ENCODE measurements around the gene MYT1. TPM values are rescaled to one million over a fixed set of nuclear protein-coding genes. Genes with fewer than 3 reads are reported as not detected.

MYT1 gene
- polyA plus RNA-seq, 1 donor: 0.13 TPM

DNA sequence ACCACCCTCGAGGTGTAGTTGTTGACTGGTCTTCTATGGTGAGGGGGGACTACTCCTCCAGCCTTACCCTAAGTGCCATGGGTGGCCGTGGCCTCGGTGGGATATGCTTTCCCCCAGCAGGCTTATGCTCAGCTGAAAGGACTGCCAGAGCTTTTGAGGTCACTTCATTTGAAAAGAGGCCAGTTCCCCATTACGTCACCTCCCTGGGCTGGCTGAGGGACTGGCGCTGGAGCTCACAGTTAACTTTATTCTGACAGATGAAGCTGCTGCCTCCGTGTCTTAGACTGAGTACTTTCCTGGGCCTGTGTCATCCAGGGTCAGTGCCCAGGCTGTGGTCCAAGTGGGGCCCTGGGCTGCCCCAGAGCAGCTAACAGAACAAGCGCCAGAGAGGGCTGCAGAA, 48.5 kb downstream of the MYT1 start:
- peak; percentile 54 for DNase-seq (ENCODE audit: low read depth)

GRCh38 chr20:64214113-64214512, 49.9 kb downstream of the MYT1 start:
- no peak for DNase-seq (ENCODE audit: low read depth)

GRCh38 chr20:64214952-64215351, 50.7 kb downstream of the MYT1 start:
- DNase-seq (ENCODE audit: low read depth): no peak

- no peak for DNase-seq (ENCODE audit: low read depth)
Measured at GRCh38 chr20:64216036-64216435, 51.8 kb downstream of the MYT1 start.

DNA sequence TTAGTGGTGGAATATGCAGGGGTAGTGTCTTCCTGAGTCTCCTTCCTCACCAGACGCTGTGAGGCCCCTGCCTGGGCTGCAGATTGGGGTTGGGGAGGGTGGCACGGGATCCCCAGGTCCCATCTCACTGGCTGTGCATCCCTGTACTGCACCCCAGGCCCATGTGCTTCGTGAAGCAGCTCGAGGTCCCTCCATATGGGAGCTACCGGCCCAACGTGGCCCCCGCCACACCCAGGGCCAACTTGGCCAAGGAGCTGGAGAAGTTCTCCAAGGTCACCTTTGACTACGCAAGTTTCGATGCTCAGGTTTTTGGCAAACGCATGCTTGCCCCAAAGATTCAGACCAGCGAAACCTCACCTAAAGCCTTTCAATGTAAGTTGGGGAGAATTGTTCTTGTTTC, 52.7 kb downstream of the MYT1 start:
- DNase-seq (ENCODE audit: low read depth): no peak

- no peak for DNase-seq (ENCODE audit: low read depth)
Measured at GRCh38 chr20:64217539-64218221, 53.4 kb downstream of the MYT1 start.

GRCh38 chr20:64219202-64219601, 55.0 kb downstream of the MYT1 start:
- DNase-seq (ENCODE audit: low read depth): no peak

- no peak for DNase-seq (ENCODE audit: low read depth)
Measured at GRCh38 chr20:64219730-64220129, 55.5 kb downstream of the MYT1 start.

DNA sequence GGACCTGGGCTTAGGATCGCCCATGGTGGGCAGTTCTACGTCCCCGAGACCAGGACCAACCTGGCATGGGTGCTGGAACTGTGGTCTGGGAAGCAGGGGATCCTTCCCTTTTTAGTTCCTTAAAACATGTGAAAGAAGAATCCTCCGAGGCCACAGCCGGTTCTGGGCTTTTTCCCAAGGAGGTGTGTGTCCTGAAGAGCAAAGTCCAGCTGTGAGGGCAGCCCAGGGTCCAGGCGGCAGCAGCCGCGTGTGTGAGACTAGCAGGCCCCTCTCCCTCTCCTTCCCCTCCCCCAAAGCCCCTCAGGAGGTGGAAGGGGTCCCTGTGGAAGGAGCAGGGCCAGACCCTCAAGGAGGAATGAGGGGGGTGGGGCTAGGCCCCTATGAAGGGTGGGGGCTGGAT, 56.2 kb downstream of the MYT1 start:
- DNase-seq (ENCODE audit: low read depth): no peak

GRCh38 chr20:64220891-64221527, 56.8 kb downstream of the MYT1 start:
- DNase-seq (ENCODE audit: low read depth): no peak

GRCh38 chr20:64222291-64222735, 58.1 kb downstream of the MYT1 start:
- DNase-seq (ENCODE audit: low read depth): no peak

- no peak for DNase-seq (ENCODE audit: low read depth)
Measured at GRCh38 chr20:64222851-64223525, 58.7 kb downstream of the MYT1 start.

- DNase-seq (ENCODE audit: low read depth): no peak
Measured at GRCh38 chr20:64223526-64224067, 59.3 kb downstream of the MYT1 start.

- DNase-seq (ENCODE audit: low read depth): peak; percentile 80
Measured at GRCh38 chr20:64224351-64225170, 60.3 kb downstream of the MYT1 start.

GRCh38 chr20:64225171-64225595, 60.9 kb downstream of the MYT1 start:
- no peak for DNase-seq (ENCODE audit: low read depth)

GRCh38 chr20:64225828-64226598, 61.8 kb downstream of the MYT1 start:
- DNase-seq (ENCODE audit: low read depth): no peak

- DNase-seq (ENCODE audit: low read depth): no peak
Measured at GRCh38 chr20:64226686-64227580, 62.7 kb downstream of the MYT1 start.

DNA sequence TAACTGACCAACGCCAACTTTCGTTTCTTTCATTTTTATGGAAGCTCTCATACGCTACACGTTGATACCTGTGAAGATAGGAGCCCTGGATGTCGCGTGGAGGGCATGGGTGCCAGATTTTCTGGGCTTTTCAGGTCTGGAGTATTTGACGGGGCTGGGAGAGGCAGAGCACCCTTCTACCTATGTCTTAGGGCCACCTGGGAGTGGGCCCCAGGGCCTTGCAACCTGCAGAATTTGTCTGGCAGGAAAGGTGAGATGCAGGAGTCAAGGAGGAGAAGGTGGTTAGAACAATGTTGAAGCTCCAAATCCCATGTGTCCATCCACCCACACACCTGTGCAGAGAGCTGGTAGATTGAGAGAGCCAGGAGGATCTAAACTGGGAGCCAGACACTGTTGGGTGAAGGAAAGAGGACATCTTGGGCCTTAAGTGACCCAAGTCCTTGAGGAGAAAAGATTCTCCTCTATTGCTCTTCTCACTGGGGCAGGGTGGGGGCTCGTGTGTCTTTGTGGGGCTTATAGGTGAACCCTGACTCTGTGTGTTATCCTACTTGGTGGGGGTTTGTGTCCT, 63.9 kb downstream of the MYT1 start:
- DNase-seq (ENCODE audit: low read depth): no peak

- DNase-seq (ENCODE audit: low read depth): no peak
Measured at GRCh38 chr20:64228751-64229506, 64.7 kb downstream of the MYT1 start.
